T-helper 2 cell treated with Interferon-gamma antibody and Interleukin-4, amounts not matched to agents 100 ng/mL and 5 ng/mL, for 36 hours (primary cell): ENCODE measurements around the gene AFTPH. TPM values are rescaled to one million over a fixed set of nuclear protein-coding genes. Genes with fewer than 3 reads are reported as not detected.

Experiments used
- intact Hi-C: fragments of 100-400 bp; cut with micrococcal nuclease; formaldehyde crosslinking; loops from one replicate; pipeline ENCODE4 v1.15.1; 2023
- total RNA-seq: library from RNA; stranded (reverse); gene quantifications from 2 replicates; pipeline ENCODE4 v1.2.3, GENCODE V29; 2022

AFTPH gene
- total RNA-seq = 31.7 and 33.6 TPM in 2 replicates

- intact Hi-C loops = loop anchor here (1.0 to 5.0 kb wide), 14 partner anchors 83 to 703 kb away; partner anchors contain the start of genes ACTR2, PELI1, RAB1A and SERTAD2
These were observed at the start of gene AFTPH for GRCh38 chr2:64523666-64524603. TSS of gene AFTPH (plus strand) at chr2:64524328. CDS start at chr2:64551475, 27,147 bp downstream.

- intact Hi-C loops = no loop called here
These were observed 49.5 kb upstream of the AFTPH start for GRCh38 chr2:64474636-64475035.

GRCh38 chr2:64477037-64477436, 47.1 kb upstream of the AFTPH start:
- intact Hi-C loops = no loop called here

- intact Hi-C loops = no loop called here
These were observed 46.1 kb upstream of the AFTPH start for GRCh38 chr2:64477979-64478378.

- intact Hi-C loops = no loop called here
These were observed 45.5 kb upstream of the AFTPH start for GRCh38 chr2:64478502-64479230.

- intact Hi-C loops = no loop called here
These were observed 44.6 kb upstream of the AFTPH start for GRCh38 chr2:64479259-64480117.

- intact Hi-C loops = no loop called here
These were observed 42.5 kb upstream of the AFTPH start for GRCh38 chr2:64481665-64482064.

GRCh38 chr2:64482243-64482642, 41.9 kb upstream of the AFTPH start:
- intact Hi-C loops = no loop called here

- intact Hi-C loops = no loop called here
These were observed 41.2 kb upstream of the AFTPH start for GRCh38 chr2:64482765-64483504.

GRCh38 chr2:64485331-64485730, 38.8 kb upstream of the AFTPH start:
- intact Hi-C loops = no loop called here

- intact Hi-C loops = no loop called here
These were observed 38.2 kb upstream of the AFTPH start for GRCh38 chr2:64485961-64486360.

GRCh38 chr2:64487256-64488049, 36.7 kb upstream of the AFTPH start:
- intact Hi-C loops = loop anchor here (1.0 kb wide), 2 partner anchors 156 to 438 kb away; no protein-coding TSS in a partner anchor

- intact Hi-C loops = loop anchor here (1.0 kb wide), 2 partner anchors 157 to 439 kb away; no protein-coding TSS in a partner anchor
These were observed 35.8 kb upstream of the AFTPH start for GRCh38 chr2:64488050-64488974.

- intact Hi-C loops = no loop called here
These were observed 34.9 kb upstream of the AFTPH start for GRCh38 chr2:64489081-64489751.

- intact Hi-C loops = no loop called here
These were observed 32.7 kb upstream of the AFTPH start for GRCh38 chr2:64491426-64491825.

GRCh38 chr2:64492272-64492671, 31.9 kb upstream of the AFTPH start:
- intact Hi-C loops = no loop called here

GRCh38 chr2:64492821-64493220, 31.3 kb upstream of the AFTPH start:
- intact Hi-C loops = no loop called here

GRCh38 chr2:64493788-64494187, 30.3 kb upstream of the AFTPH start:
- intact Hi-C loops = no loop called here
